Measurements from ENCODE around the gene TMEM150B. TPM values are rescaled to one million over a fixed set of nuclear protein-coding genes. Genes with fewer than 3 reads are reported as not detected.

The TMEM150B gene, protein sequence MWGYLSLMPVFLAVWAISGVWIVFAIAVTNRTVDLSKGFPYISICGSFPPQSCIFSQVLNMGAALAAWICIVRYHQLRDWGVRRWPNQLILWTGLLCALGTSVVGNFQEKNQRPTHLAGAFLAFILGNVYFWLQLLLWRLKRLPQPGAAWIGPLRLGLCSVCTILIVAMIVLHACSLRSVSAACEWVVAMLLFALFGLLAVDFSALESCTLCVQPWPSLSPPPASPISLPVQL
- polyA plus RNA-seq (2013), result not detected in 2 replicates

DNA sequence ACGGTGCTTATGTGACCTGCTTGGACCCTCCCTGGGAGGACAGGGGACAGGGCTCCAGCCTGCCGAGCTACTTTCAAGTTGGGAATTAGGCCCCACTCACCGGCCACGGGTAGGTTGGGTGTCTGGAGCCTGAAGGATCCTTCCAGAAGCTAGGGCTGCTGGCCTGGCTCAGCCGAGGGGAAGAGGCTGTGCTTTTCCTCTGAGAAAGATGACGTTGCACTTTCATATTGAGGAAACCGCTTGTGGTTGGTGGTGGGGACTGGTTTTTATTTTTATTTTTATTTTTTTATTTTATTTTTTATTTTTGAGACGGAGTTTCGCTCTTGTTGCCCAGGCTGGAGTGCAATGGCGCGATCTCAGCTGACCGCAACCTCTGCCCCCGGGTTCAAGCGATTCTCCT lies at the start of gene TMEM150B:
Gene TMEM150B, minus strand, starts transcription at position 170 of the 400 bp plus-strand sequence. CDS start 4,305 bp downstream, outside the sequence.
- no CpG with 5 or more reads among the region's 14 CpGs for WGBS (ENCODE audit: extremely low coverage, insufficient coverage, insufficient read length)
- H3K79me2 ChIP-seq (ENCODE audit: control insufficient read depth, insufficient read depth, low read length, poor library complexity), result no peaks in the 10 kb centered on the region

DNA sequence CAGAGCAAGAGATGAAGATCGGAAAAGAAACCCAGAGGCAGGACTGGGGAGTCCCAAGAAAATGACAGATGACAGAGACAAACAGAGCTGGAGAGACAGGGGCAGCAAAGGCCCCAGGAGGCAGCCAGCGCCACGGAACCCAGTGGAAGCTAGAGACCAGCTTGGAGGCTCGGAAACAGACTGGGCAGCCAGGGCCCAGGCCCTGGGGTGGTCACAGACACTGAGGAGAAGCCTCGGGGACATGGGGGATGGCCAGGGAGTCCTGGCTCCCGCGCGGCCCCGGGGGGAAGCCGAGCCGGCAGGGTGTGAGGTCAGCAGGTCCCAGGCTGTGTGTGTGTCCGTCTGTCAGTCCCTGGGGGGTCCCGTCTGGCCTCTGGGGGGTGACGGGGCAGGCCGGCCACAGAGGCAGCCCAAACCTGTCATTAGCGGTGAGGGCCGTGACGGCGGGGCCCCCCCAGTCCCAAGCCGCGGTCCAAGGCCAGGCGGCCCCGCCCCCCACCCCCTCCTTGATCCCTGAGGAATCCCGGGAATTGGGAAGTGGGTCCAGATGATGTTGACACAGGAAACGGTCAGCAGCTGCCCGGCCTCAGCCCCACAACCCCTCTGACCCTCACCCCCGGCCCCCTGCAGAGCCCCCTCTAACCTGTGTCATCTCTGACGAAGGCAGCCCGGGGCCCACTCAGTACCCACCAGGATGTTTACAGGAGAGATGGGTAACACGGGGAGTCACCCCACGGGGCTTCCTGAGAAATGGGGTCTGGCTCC lies 49.0 kb upstream of the TMEM150B start:
- H2BK120ac ChIP-seq (ENCODE audit: insufficient read depth, low read length, poor library complexity), result peak overlapping the region; percentile 74
- H3K4me1 ChIP-seq (ENCODE audit: control insufficient read depth in 1 of 2, insufficient read depth in 2 of 2, low read length in 2 of 2), result peaks cover 42 to 46% of the 10 kb centered on the region in 2 experiments
- H3K27ac ChIP-seq (ENCODE audit: low read depth, low read length), result peak overlapping the region; percentile 78
- no peak overlapping the region for H3K4me3 ChIP-seq (ENCODE audit: low read depth, low read length)
- no peaks in the 10 kb centered on the region for H3K9me3 ChIP-seq (ENCODE audit: insufficient read depth, low read depth, low read length)
- WGBS (ENCODE audit: extremely low coverage, insufficient coverage, insufficient read length), result no CpG with 5 or more reads among the region's 31 CpGs
- H2AFZ ChIP-seq (ENCODE audit: insufficient read depth, low read length, poor library complexity), result no peak overlapping the region
- H3K4ac ChIP-seq (ENCODE audit: low read depth, low read length), result peak overlapping the region; percentile 52
- no peak overlapping the region for H3K23ac ChIP-seq (ENCODE audit: low read length)
- H4K8ac ChIP-seq (ENCODE audit: low read depth, low read length), result peak overlapping the region; percentile 47
- H3K18ac ChIP-seq (ENCODE audit: low read length), result peak overlapping the region; percentile 21
- no peaks in the 10 kb centered on the region for H3K27me3 ChIP-seq (ENCODE audit: insufficient read depth, low read length)
- no peak for DNase-seq
- H2BK5ac ChIP-seq (ENCODE audit: low read depth, low read length, poor library complexity), result peak overlapping the region; percentile 68
- H4K12ac ChIP-seq (ENCODE audit: low read depth, low read length), result peak overlapping the region; percentile 14
- H4K91ac ChIP-seq (ENCODE audit: low read depth, low read length), result peak overlapping the region; percentile 76
- H3K9ac ChIP-seq (ENCODE audit: low read length), result no peak overlapping the region
- no peaks in the 10 kb centered on the region for H3K36me3 ChIP-seq (ENCODE audit: control insufficient read depth in 1 of 2, insufficient read depth in 2 of 2, low read length in 2 of 2)
- H2AK5ac ChIP-seq (ENCODE audit: low read length), result peak overlapping the region; percentile 36
- H3K79me1 ChIP-seq (ENCODE audit: low read length), result peaks cover 37% of the 10 kb centered on the region
- H2BK12ac ChIP-seq (ENCODE audit: low read length), result peak overlapping the region; percentile 83
- peaks cover 12% of the 10 kb centered on the region for H3K79me2 ChIP-seq (ENCODE audit: control insufficient read depth, insufficient read depth, low read length, poor library complexity)
- peak overlapping the region; percentile 65 for H3K14ac ChIP-seq (ENCODE audit: low read length)
- H3K4me2 ChIP-seq (ENCODE audit: low read length), result peak overlapping the region; percentile 58

More for the DNA sequence above, at the start of gene TMEM150B:
- Histone ChIP-seq H3K9me3 (ENCODE audit: insufficient read depth, low read depth, low read length) (peaks cover 1% of the 10 kb centered on the region), H4K12ac (ENCODE audit: low read depth, low read length) (no peak within 1 kb of the TSS), H3K4me2 (ENCODE audit: low read length) (no peak within 1 kb of the TSS), H4K8ac (ENCODE audit: low read depth, low read length) (no peak within 1 kb of the TSS), H2BK120ac (ENCODE audit: insufficient read depth, low read length, poor library complexity) (no peak within 1 kb of the TSS), H3K18ac (ENCODE audit: low read length) (no peak within 1 kb of the TSS), H3K4ac (ENCODE audit: low read depth, low read length) (no peak within 1 kb of the TSS), H3K36me3 (ENCODE audit: control insufficient read depth in 1 of 2, insufficient read depth in 2 of 2, low read length in 2 of 2) (peaks cover 0 to 2% of the 10 kb centered on the region in 2 experiments), H3K27ac (ENCODE audit: low read depth, low read length) (no peak within 1 kb of the TSS), H3K27me3 (ENCODE audit: insufficient read depth, low read length) (no peaks in the 10 kb centered on the region), H3K79me1 (ENCODE audit: low read length) (no peaks in the 10 kb centered on the region), H4K91ac (ENCODE audit: low read depth, low read length) (no peak within 1 kb of the TSS), H2AK5ac (ENCODE audit: low read length) (no peak within 1 kb of the TSS), H3K14ac (ENCODE audit: low read length) (no peak within 1 kb of the TSS), H3K23ac (ENCODE audit: low read length) (no peak within 1 kb of the TSS), H2BK5ac (ENCODE audit: low read depth, low read length, poor library complexity) (no peak within 1 kb of the TSS), H3K9ac (ENCODE audit: low read length) (no peak within 1 kb of the TSS), H3K4me3 (ENCODE audit: low read depth, low read length) (no peak within 1 kb of the TSS), H3K4me1 (ENCODE audit: control insufficient read depth in 1 of 2, insufficient read depth in 2 of 2, low read length in 2 of 2) (peaks cover 0 to 5% of the 10 kb centered on the region in 2 experiments), H2AFZ (ENCODE audit: insufficient read depth, low read length, poor library complexity) (no peak within 1 kb of the TSS), H2BK12ac (ENCODE audit: low read length) (no peak within 1 kb of the TSS)
- DNase-seq, result no peak

DNA sequence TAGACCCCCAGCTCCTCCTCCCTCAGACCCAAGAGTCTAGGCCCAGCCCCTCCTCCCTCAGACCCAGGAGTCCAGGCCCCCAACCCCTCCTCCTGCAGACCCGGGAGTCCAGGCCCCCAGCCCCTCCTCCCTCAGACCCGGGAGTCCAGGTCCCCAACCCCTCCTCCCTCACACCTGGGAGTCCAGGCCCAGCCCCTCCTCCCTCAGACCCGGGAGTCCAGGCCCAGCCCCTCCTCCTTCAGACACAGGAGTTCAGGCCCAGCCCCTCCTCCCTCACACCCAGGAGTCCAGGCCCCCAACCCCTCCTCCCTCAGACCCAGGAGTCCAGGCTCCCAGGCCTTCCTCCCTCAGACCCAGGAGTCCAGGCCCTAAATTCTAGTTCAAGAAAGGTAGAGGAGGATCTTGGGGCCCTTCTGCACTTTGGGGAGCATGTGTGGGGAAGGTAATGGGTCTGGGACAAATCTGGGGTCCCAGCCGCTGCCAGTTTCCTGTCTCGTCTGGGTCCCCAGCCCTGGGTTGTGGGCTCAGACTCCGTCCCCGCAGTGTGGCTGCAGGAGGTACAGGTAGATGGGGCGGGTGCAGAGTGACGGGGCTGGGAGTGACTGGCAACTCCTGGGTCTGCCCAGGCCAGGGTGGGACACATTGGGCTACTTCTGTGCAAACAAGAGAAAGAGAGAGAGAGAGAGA lies 48.3 kb upstream of the TMEM150B start:
- Histone ChIP-seq H3K4ac (ENCODE audit: low read depth, low read length) (peak overlapping the region; percentile 18), H4K12ac (ENCODE audit: low read depth, low read length) (peak overlapping the region; percentile 32), H3K23ac (ENCODE audit: low read length) (no peak overlapping the region), H2AK5ac (ENCODE audit: low read length) (peak overlapping the region; percentile 57), H3K79me1 (ENCODE audit: low read length) (peaks cover 42% of the 10 kb centered on the region), H2BK5ac (ENCODE audit: low read depth, low read length, poor library complexity) (peak overlapping the region; percentile 70), H3K4me1 (ENCODE audit: control insufficient read depth in 1 of 2, insufficient read depth in 2 of 2, low read length in 2 of 2) (peaks cover 46 to 52% of the 10 kb centered on the region in 2 experiments), H3K4me2 (ENCODE audit: low read length) (peak overlapping the region; percentile 58), H3K9ac (ENCODE audit: low read length) (no peak overlapping the region), H3K79me2 (ENCODE audit: control insufficient read depth, insufficient read depth, low read length, poor library complexity) (peaks cover 15% of the 10 kb centered on the region), H2BK120ac (ENCODE audit: insufficient read depth, low read length, poor library complexity) (peak overlapping the region; percentile 74), H3K4me3 (ENCODE audit: low read depth, low read length) (no peak overlapping the region), H4K91ac (ENCODE audit: low read depth, low read length) (peak overlapping the region; percentile 76), H4K8ac (ENCODE audit: low read depth, low read length) (peak overlapping the region; percentile 47), H3K14ac (ENCODE audit: low read length) (peak overlapping the region; percentile 65), H2AFZ (ENCODE audit: insufficient read depth, low read length, poor library complexity) (peak overlapping the region; percentile 44), H3K27ac (ENCODE audit: low read depth, low read length) (peak overlapping the region; percentile 78), H3K36me3 (ENCODE audit: control insufficient read depth in 1 of 2, insufficient read depth in 2 of 2, low read length in 2 of 2) (no peaks in the 10 kb centered on the region), H3K18ac (ENCODE audit: low read length) (peak overlapping the region; percentile 82), H3K27me3 (ENCODE audit: insufficient read depth, low read length) (no peaks in the 10 kb centered on the region), H2BK12ac (ENCODE audit: low read length) (peak overlapping the region; percentile 81), H3K9me3 (ENCODE audit: insufficient read depth, low read depth, low read length) (no peaks in the 10 kb centered on the region)
- no CpG with 5 or more reads among the region's 9 CpGs for WGBS (ENCODE audit: extremely low coverage, insufficient coverage, insufficient read length)
- DNase-seq, result no peak

DNA sequence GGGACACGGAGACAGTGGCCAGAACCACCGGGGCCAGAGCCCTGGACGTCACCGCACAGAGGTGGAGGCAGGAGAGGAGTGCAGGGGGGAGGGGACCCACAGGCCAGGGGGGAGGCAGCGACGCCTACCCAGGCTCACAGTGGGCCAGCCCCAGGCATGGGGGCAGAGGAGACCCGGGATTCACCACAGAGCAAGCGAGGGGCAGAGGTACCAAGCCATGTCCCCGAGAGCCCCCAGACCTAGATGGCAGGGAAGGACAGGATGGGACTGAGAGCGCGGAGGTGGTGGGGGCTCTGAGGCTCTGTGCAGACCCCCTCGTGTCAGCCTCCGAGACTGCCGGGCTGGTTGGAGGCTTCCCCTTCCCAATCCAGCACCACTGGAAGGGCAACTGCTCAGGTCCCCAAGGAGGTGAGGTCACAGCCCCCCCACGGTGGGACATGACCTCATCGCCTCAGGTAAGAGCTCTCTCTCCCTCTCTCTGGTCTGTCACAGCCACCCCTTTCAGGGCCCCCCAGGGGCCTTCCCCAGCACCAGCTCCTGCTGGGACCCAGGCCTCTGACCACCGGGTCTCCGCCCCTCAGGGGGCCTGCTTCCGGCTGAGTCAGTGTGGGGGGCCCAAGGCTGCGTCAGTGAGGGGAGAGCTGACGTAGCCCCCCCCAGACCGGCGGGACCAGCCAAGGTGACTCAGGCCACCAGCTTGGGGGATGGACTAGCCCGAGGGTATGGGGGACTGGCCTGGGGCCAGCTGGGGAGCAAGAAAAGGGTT lies 47.4 kb upstream of the TMEM150B start:
- peaks cover 7% of the 10 kb centered on the region in 2 experiments for H3K36me3 ChIP-seq (ENCODE audit: control insufficient read depth in 1 of 2, insufficient read depth in 2 of 2, low read length in 2 of 2)
- no peaks in the 10 kb centered on the region for H3K27me3 ChIP-seq (ENCODE audit: insufficient read depth, low read length)
- no peak overlapping the region for H3K23ac ChIP-seq (ENCODE audit: low read length)
- H4K91ac ChIP-seq (ENCODE audit: low read depth, low read length), result peak overlapping the region; percentile 76
- no peaks in the 10 kb centered on the region for H3K9me3 ChIP-seq (ENCODE audit: insufficient read depth, low read depth, low read length)
- peaks cover 15% of the 10 kb centered on the region for H3K79me2 ChIP-seq (ENCODE audit: control insufficient read depth, insufficient read depth, low read length, poor library complexity)
- H4K12ac ChIP-seq (ENCODE audit: low read depth, low read length), result peak overlapping the region; percentile 7
- peaks cover 45 to 50% of the 10 kb centered on the region in 2 experiments for H3K4me1 ChIP-seq (ENCODE audit: control insufficient read depth in 1 of 2, insufficient read depth in 2 of 2, low read length in 2 of 2)
- peak overlapping the region; percentile 78 for H3K27ac ChIP-seq (ENCODE audit: low read depth, low read length)
- H3K4me2 ChIP-seq (ENCODE audit: low read length), result peak overlapping the region; percentile 14
- no peak for DNase-seq
- H2BK120ac ChIP-seq (ENCODE audit: insufficient read depth, low read length, poor library complexity), result peak overlapping the region; percentile 39
- WGBS (ENCODE audit: extremely low coverage, insufficient coverage, insufficient read length), result no CpG with 5 or more reads among the region's 24 CpGs
- peak overlapping the region; percentile 58 for H3K14ac ChIP-seq (ENCODE audit: low read length)
- peaks cover 42% of the 10 kb centered on the region for H3K79me1 ChIP-seq (ENCODE audit: low read length)
- H4K8ac ChIP-seq (ENCODE audit: low read depth, low read length), result peak overlapping the region; percentile 20
- no peak overlapping the region for H2AFZ ChIP-seq (ENCODE audit: insufficient read depth, low read length, poor library complexity)
- H3K4me3 ChIP-seq (ENCODE audit: low read depth, low read length), result no peak overlapping the region
- peak overlapping the region; percentile 72 for H2BK12ac ChIP-seq (ENCODE audit: low read length)
- no peak overlapping the region for H3K9ac ChIP-seq (ENCODE audit: low read length)
- H2AK5ac ChIP-seq (ENCODE audit: low read length), result peak overlapping the region; percentile 49
- peak overlapping the region; percentile 22 for H3K4ac ChIP-seq (ENCODE audit: low read depth, low read length)
- H3K18ac ChIP-seq (ENCODE audit: low read length), result peak overlapping the region; percentile 60
- H2BK5ac ChIP-seq (ENCODE audit: low read depth, low read length, poor library complexity), result peak overlapping the region; percentile 7

Measured in trophoblast cell (in vitro differentiated cells and primary cell).